Stimulated activated CD8-positive, alpha-beta memory T cell treated with anti-CD3 and anti-CD28 coated beads, Interleukin-2, amount 100 ng/mL, for 1 hour (primary cell): Measurements from ENCODE around the gene NHLH2.

ENCODE experiments used
- DNase-seq, 2 donors: peaks; one replicate each; pipeline ENCODE4 v3.0.0-alpha.2; 2020; ENCODE audit warnings: low read depth in 2 of 2

Gene NHLH2

GRCh38 chr1:115838431-115839028, 2.4 kb downstream of the NHLH2 start:
- DNase-seq: no peak

- DNase-seq: no peak
Observed at GRCh38 chr1:115837740-115838421, 3.0 kb downstream of the NHLH2 start.

- DNase-seq: no peak
Observed at GRCh38 chr1:115837341-115837739, 3.6 kb downstream of the NHLH2 start.

DNA sequence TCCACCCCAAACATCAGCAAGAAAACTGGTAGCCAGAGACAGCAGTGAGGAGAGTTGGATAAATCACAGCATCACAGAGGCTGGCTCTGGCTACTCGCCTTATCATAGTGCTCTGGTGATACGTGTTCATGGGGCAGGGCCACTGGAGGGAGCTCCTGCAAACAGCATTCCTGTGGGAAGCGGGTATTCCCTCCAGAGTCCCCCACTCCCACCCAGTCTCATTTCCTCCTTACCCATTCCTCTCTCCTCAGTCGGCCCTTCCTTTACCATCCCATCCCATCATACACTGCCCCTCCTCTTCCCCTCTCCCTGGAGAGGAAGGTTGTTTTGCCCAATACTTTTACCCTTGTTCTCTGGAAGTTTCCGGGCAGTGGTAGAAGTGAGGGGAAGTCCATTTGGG, 7.1 kb downstream of the NHLH2 start:
- DNase-seq: no peak

DNA sequence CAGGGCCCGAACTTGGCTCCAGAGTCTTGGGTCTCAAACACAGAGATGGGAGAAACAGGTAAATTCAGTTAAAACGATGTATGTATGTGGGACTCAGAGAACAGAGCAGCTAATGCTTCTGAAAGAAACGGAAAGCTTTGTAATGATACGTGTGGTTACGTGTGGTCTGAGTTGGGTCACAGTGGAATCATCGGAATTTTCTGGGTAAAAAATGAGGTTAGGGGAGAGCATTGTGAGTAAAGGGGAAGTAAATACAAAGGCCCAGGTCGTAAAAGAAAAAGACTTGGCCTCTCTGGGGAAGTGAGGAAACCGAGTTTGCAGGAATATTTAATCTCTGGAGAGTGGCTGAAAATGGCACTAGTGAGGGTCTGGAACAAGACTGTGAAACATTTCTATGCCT, 8.3 kb downstream of the NHLH2 start:
- no peak for DNase-seq

DNA sequence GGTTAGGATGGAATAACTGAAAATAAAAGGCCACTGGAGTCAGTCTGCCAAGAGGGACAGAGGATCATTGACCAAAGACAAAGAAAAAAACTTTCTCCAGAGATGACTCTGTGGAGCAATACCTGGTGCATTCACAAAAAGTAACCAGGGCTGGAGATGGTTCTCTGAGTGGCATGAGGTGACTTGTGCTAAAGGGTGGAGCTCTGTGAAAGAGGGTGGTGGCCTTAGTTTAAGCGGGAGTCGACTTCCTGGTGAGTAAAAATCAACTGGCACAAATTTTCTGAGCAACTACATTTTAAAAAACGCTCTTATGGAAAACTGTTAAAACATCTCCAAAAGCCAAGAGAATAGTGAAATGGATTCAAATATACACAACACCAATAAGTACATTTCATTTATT, 10.0 kb downstream of the NHLH2 start:
- DNase-seq: no peak

DNA sequence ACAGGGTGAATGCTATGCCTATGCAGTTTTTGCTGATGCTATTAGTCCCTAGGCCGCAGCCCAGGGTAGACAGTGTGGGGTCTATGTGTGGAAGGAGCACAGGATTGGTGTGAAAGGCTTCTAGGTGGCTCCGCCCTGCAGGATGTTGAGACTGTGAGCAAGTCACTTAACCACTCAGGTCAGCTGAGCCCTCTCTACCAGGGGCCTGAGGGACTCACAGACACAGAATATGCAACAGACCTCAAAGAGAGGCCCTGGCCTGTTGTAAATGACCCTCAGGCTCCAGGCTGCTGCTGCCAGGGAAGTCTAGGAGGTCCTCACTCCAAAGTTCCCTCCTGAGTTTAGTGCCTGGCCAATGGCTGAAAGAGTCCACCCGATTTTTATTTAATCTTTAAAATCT, 11.0 kb downstream of the NHLH2 start:
- DNase-seq: no peak

GRCh38 chr1:115829023-115829674, 11.8 kb downstream of the NHLH2 start:
- no peak for DNase-seq

DNA sequence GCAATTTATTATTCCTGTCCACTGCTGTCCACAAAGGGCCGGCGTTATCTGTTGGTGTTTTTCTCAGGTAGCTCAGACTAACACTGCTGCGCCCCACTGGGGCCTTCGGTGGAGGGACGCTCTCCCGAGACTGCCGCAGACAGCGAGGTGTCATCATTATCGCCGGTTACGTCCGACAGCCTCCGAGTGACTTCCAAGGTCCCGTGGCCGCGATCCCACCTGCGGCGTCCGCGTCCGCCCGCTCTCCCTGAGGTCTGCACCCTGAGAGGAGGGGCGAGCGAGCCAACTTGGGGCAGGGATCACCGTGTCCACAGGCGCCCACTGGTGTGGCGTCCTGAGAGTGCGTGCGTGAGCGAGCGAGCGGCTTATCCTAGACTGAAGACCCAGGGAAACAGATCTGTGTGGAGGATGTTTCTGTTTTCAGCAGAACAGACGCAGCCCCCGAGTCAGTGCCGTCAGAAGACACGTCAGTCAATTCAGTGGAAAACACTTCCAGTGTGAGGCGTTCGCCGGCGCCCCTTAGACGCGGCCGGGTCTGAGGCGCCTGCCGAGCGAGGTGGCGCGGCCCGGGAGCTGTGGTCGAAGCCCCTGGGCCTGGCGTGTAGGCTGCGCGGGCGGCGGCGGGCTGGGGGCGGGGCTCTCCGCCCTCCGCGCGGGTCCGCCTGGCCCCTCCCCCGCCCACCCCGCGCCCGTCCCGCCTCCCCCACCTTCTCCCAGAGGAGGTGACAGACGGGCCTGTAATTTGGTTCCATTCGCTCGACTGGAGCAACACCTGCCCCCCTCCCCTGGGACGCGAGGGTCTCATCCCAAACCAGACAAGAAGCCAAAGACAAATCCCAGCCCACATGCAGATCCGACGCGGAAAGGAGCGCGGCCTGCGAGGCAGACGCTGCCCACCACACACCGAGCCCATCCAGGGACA, 12.6 kb downstream of the NHLH2 start:
- DNase-seq: no peak

GRCh38 chr1:115827452-115828044, 13.4 kb downstream of the NHLH2 start:
- DNase-seq: no peak

GRCh38 chr1:115826628-115827027, 14.3 kb downstream of the NHLH2 start:
- no peak for DNase-seq

DNA sequence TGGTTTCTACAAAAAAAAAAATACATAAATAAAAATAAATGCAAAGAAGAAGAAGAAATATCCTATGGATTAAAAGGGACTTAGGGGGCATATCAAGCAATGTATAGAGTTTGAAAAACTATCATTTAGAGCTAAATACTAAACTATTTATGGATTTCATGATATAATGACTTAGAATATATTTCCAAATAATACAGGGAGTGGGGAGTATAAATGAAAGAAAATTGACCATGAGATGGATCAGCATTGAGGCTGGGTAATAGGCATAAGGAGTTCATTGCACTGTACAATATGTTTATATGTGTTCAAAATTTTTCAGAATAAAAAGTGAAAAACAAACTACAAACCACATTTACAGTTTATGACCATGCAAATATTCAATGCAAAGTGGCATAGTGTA, 18.8 kb downstream of the NHLH2 start:
- no peak for DNase-seq

DNA sequence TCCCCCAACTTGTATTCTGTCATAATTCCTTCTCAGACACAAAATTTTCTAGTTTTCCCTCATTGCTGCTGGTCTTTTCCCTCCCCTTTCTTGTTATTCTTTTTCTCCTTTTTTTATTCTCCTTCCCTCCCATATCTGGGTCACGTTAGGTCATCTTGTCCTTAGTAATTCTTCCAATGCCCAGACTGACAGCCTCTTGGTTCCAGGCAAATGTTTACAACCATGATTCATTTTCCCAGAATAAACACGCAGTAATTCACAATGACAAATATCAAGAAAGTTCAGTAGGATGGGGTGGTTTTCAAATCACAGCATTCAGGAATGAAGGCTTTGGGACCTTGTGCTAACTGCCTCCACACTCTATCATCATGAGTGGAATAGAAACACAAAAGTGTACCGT, 25.2 kb downstream of the NHLH2 start:
- no peak for DNase-seq

- DNase-seq: no peak
Observed at GRCh38 chr1:115814685-115815398, 26.1 kb downstream of the NHLH2 start.

- DNase-seq: no peak
Observed at GRCh38 chr1:115813727-115814126, 27.2 kb downstream of the NHLH2 start.

- no peak for DNase-seq
Observed at GRCh38 chr1:115811140-115811828, 29.6 kb downstream of the NHLH2 start.

GRCh38 chr1:115810609-115811008, 30.3 kb downstream of the NHLH2 start:
- no peak for DNase-seq

DNA sequence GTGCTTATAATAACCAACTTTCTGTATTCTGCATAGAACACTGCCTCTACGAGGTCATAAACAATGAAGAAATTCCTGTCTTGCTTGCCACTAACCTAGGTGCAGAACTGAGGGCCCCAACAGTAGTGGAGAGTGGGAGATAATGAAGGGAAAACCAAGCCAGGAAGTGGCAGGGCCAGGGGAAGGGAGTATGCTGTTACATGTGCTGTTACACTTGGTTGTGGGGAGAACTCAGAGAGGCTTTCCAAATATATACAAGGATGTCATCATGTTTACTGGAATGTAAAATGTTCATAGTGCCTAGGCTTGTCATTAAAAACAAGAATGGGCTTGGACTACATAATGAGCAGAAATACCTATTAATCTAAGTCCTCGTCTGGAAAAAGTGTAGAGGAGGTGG, 31.1 kb downstream of the NHLH2 start:
- no peak for DNase-seq

- DNase-seq: no peak
Observed at GRCh38 chr1:115809076-115809475, 31.9 kb downstream of the NHLH2 start.

DNA sequence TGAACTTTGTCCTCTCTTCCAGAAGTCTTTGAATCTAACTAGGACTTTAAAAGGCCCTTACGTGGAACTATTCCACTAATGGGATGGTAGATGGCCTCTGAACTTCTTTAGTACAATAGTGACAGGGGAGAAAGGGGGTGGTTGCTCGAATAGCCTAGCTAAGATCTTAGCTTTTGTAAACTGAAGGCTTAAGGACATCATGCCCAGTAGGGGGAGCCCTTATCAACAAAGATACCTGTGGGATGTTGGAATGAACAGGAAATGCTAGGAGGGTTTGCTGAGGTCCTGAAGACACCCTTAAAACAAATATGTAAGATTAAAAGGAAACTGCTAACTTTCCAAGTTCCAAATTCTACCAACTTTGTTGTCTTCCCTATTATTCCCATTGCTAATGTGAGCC, 33.2 kb downstream of the NHLH2 start:
- peak in 1 of 2 donors; percentile 11 for DNase-seq

- no peak for DNase-seq
Observed at GRCh38 chr1:115805597-115805996, 35.3 kb downstream of the NHLH2 start.
